GM12892 (cell line): Measurements from ENCODE around the gene GHR.

ENCODE experiments used
- POLR2A ChIP-seq: IDR thresholded peaks from 2 replicates; pipeline ENCODE4 v1.6.1; 2011; ENCODE audit warnings: low read depth, low read length, control low read depth
- POLR2AphosphoS5 ChIP-seq: IDR thresholded peaks from 2 replicates; pipeline ENCODE4 v1.6.1; 2011; ENCODE audit warnings: low read depth, low read length, control low read depth

DNA sequence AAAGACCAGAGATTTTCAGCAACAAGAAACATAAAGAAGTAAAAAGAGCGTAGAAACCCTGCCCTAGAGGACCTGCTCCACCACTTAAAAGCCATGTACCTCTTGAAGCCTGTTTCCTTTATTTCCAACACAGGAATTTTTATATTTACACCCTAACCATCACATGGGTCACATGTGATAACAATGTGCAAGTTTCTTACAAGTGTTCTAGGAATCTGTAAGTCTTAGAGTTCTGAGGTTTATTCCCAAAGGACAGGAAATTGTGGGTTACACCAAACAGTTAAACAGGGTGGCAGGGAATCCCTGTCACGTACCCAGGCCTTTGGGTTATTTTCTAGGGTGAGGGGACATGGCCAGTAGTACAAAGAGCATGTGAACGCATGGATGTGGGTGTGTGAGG lies 224.8 kb downstream of the GHR start:
- TF ChIP-seq POLR2AphosphoS5, result no peak
- TF ChIP-seq POLR2A, result no peak
